Posterior cingulate gyrus (tissue), 11 donors: Measurements from ENCODE around the gene ARF4.

Source experiments
- DNase-seq, 10 donors: peaks; one replicate each; pipeline versions ENCODE4 v3.0.0 to v3.0.0-alpha.2; 2020 to 2021; ENCODE audit warnings: mixed read lengths in 3 of 10
- intact Hi-C: fragments of 100-400 bp; cut with DNase I; formaldehyde crosslinking; loops from one replicate; pipeline ENCODE4 v1.15.1; 2023

Gene ARF4

GRCh38 chr3:57583544-57583943 is 13.6 kb downstream of the ARF4 start:
- intact Hi-C loops, result no loop called here

GRCh38 chr3:57582474-57583168 is 14.5 kb downstream of the ARF4 start:
- intact Hi-C loops, result no loop called here
- DNase-seq, result no peak

More at GRCh38 chr3:57583544-57583943, 13.6 kb downstream of the ARF4 start:
- no peak for DNase-seq

DNA sequence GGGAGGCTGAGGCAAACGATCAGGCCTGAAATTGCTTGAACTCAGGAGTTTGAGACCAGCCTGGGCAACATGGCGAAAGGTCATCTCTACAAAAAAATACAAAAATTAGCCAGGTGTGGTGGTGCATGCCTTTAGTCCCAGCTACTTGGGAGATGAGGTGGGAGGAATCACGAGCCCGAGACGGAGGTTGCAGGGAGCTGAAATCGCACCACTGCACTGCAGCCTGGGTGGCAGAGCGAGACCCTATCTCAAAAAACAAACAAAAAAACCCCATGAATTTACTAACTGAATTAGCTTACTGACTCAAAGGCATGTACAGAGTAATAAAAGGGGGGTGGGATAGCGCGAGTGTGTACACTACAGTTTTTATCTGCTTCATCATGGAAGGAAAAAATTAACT is 19.3 kb downstream of the ARF4 start:
- intact Hi-C loops, result no loop called here

DNA sequence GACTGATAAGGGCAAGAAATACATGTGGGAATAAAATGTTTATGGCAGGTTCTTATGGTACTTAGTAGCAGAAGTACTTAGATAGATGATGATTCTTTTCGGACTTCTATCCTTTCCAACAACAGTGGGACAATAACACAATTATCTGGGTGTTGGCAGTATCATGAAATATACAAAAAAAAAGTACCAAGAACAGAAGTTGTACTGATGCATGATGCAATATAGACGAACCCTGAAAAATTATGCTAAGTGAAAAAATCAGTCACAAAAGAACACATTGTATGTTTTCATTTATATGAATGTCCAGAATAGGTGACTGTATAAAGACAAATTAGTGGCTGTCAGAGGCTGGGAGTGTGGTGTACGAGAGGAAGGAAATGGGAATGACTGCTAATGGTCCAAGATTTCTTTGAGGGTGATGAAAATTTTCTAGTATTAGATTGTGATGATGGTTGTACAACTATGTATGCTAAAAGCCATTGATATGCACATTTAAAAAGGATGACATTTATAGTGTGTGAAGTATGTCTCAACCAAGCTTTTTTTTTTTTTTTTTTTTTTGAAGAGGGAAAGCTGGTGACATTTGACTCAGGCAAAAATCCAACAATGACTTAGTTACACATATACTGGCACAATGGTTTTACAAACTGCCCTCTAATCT is 21.0 kb downstream of the ARF4 start:
- intact Hi-C loops, result no loop called here
- DNase-seq, result no peak

More for the DNA sequence above, 19.3 kb downstream of the ARF4 start:
- DNase-seq, result no peak

- no peak for DNase-seq
- intact Hi-C loops, result no loop called here
Measured at GRCh38 chr3:57572096-57572495, 25.0 kb downstream of the ARF4 start.

DNA sequence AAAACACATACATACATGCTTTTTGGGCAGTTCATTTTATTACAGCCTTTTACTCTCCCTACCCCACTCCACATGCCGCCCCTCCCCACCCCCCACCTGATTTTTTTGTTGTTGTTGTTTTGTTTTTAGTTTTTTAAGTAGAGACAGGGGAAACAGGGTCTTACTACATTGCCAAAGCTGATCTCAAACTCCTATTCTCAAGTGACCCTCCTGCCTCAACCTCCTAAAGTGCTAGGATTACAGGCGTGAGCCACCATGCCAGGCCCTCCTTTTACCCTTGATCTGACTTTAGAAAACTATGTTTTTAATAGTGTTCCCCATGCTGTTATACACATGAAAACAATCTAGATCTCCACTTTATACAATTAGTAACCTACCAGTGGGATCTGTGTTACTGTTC is 26.3 kb downstream of the ARF4 start:
- no peak for DNase-seq
- intact Hi-C loops, result no loop called here

DNA sequence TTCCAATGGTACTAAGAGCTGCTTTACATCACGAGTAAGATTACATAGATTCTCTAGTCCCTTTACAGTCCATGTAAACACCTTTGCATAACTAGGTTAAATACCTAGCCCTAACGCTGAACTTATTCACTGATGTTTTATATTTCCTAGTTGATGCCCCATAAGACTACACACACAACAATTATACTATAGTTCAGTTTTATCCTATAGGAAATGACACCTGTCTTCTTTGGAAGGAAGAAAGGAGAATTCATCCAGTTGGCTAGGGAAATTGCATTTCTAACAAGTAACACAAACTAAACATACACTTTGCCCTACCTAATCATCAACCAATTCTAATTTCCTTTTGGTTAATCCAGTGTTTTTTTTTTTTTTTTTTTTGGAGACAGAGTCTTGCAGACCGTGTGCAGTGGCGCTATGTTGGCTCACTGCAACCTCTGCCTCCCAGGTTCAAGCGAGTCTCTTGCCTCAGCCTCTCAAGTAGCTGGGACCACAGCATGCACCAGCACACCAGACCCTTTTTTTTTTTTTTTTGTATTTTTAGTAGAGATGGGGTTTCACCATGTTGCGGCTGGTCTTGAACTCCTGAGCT is 27.2 kb downstream of the ARF4 start:
- no peak for DNase-seq
- intact Hi-C loops, result no loop called here

DNA sequence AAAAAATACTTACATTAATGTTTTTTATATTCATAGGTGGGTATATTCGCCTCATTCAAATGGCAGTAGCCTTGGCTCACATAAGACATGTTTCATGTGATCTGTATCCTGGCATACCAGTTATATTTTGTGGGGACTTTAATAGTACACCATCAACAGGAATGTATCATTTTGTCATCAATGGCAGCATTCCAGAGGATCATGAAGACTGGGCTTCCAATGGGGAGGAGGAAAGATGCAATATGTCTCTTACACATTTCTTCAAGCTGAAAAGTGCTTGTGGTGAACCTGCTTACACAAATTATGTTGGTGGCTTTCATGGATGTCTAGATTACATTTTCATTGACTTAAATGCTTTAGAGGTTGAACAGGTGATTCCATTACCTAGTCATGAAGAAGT is 37.6 kb downstream of the ARF4 start:
- DNase-seq, result no peak
- intact Hi-C loops, result no loop called here

- peak in 1 of 10 donors; percentile 83 for DNase-seq
- intact Hi-C loops, result no loop called here
Measured at GRCh38 chr3:57557085-57557537, 40.0 kb downstream of the ARF4 start.

- DNase-seq, result peak in 7 of 10 donors; percentile 12 to 89 (median 34)
- intact Hi-C loops, result no loop called here
Measured at GRCh38 chr3:57556459-57557084, 40.6 kb downstream of the ARF4 start.

GRCh38 chr3:57555738-57556458 is 41.2 kb downstream of the ARF4 start, which contains the start of gene PDE12:
Gene PDE12, plus strand, starts transcription at chr3:57556274. Its CDS starts 106 bp downstream, at chr3:57556380.
- intact Hi-C loops, result loop anchor here (2.0 kb wide), 1 partner anchor 41 kb away; the partner anchor contains the start of gene ARF4

DNA sequence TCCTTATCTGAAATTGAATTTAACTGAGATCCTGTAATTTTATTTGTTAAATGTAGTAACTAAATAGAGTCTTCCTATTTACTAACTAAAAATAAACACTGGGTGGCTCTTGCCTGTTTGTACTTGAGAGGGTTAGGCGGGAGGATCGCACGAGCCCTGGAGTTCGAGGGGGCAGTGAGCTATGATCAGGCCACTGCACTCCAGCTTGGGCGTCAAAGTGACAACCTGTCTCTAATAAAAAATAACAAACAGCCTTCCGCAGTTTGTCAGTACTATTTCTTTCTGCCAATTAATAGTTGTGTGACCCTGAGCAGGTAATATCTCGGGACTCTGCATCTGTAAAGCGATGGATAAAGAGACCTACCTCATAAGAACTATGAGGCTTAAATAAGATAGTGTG is 41.8 kb downstream of the ARF4 start:
- no peak for DNase-seq
- intact Hi-C loops, result loop anchor here (2.0 kb wide), 1 partner anchor 41 kb away; the partner anchor contains the start of gene ARF4

More at GRCh38 chr3:57555738-57556458, 41.2 kb downstream of the ARF4 start, which contains the start of gene PDE12:
- DNase-seq, result peak; percentile 81 to 97 (median 87)

- intact Hi-C loops, result no loop called here
- no peak for DNase-seq
Measured at GRCh38 chr3:57546616-57547015, 50.5 kb downstream of the ARF4 start.

GRCh38 chr3:57545636-57546268 is 51.4 kb downstream of the ARF4 start:
- intact Hi-C loops, result no loop called here
- peak in 1 of 10 donors; percentile 29 for DNase-seq

DNA sequence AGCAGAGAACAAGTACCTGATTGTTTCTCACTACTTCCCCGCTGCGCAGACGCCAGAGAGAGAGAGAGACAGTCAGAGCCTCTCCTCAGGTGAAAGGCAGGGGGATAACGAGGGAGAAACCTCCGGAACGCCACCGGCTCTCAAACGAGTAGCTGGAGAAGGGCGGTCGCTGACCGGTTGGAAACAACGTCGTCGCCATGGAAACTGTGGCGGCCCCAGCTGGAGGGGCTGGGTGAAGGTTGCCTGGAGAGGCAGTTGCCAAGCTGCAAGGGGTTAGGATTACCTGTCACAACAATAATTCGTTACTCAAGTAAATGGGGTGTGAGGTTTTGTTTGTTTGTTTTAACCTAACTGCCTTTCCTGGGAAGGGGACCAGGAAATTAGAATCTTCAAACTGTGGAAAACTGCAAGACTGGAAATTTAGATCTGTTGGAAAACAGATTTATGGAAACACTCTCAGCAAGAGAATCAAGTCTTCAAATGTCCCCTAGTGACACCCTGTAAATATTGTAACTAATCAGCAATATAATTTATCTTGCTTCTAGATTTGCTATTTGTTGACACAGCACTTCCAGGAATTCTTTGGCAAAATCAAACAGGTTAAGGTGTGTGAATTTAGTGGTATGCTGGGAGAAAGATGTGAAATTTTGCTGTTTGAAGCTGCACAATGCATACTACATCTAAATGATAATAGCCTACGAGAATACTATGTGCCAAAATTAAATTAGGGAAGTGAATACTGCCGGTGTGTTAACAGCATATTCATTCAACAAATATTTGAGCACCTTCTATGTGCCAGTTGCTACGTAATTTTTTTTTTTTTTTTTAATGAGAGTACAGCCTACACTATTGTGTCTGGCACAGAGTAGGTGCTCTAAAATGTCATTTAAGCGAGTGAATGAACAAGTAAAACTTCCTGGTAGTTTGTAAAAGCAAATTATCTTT is 52.7 kb downstream of the ARF4 start, which contains the start of gene DNAH12:
Gene DNAH12 (minus strand): TSS at position 164 of the 945 bp plus-strand sequence. CDS start 1,474 bp downstream, outside the sequence.
- DNase-seq, result peak in 6 of 10 donors; percentile 15 to 87 (median 52)
- intact Hi-C loops, result no loop called here

DNA sequence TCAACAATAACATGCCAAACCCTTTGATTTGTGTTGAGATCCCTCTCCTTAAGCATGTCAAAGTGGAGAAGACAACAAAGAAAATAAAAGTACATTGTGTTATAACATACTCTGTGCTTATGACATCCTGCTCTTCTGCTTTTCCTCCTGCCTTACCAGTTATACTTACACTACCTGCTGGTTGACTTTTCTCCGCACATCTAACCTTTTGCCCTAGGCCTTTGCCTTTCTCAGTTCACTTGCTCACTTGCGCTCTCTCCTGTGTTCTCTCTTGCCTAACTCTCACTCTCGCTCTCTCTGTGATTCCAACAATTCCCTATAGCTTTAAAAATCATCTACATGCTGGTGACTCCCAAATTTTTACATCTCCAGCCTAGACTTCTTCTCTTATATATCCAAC is 58.7 kb downstream of the ARF4 start:
- DNase-seq, result no peak
- intact Hi-C loops, result no loop called here

DNA sequence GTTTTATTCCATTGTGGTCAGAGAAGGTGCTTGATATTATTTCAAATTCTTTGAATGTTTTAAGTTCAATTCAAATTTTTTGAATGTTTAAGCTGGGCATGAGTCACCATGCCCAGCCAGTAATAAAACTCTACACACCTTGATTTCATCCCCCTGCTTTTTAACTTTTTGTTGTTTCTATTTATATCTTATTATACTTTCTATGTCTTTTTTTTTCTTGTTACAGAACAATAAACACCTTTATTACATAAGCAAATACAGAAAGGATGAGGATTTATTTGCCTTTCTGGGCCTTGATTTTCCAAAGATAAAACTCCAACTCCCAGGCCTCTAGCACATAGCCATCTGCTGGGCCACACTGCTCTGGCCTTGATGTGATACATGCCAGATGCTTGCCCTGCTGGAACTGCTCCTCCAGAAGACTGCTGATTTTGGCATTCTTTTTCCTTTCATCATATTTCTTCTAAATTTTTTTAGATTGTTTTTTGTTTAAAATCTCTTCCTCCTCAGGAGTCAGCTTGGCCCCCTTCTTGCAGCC is 67.0 kb downstream of the ARF4 start:
- intact Hi-C loops, result no loop called here
- no peak for DNase-seq
